T-helper 2 cell treated with Interferon-gamma antibody and Interleukin-4, amounts not matched to agents 5 μg/mL and 100 μg/mL, for 36 hours (primary cell): ENCODE measurements around the gene ZNF660.
"Not testable (repeated sequence)": the region's sequence is repeated elsewhere in the genome, so short reads cannot be mapped to it uniquely, and the experiment has no call there.

Source experiments
- DNase-seq: peaks from one replicate; pipeline ENCODE4 v3.0.0; 2021; ENCODE audit warnings: low spot score
- H3K27ac Mint-ChIP-seq: one replicate; pipeline ENCODE4 v1.8.0; 2021; ENCODE audit warnings: mild to moderate bottlenecking, mixed read lengths
- H3K27me3 Mint-ChIP-seq: one replicate; pipeline ENCODE4 v1.8.0; 2021; ENCODE audit warnings: low read depth, mixed read lengths
- H3K36me3 Mint-ChIP-seq: one replicate; pipeline ENCODE4 v1.8.0; 2021; ENCODE audit warnings: low read depth, mixed read lengths
- H3K4me1 Mint-ChIP-seq: one replicate; pipeline ENCODE4 v1.8.0; 2021; ENCODE audit warnings: low read depth, mixed read lengths
- H3K4me3 Mint-ChIP-seq: one replicate; pipeline ENCODE4 v1.8.0; 2022; ENCODE audit warnings: mild to moderate bottlenecking, moderate library complexity, mixed read lengths
- H3K9me3 Mint-ChIP-seq: one replicate; pipeline ENCODE4 v1.8.0; 2021; ENCODE audit warnings: mixed read lengths

Gene ZNF660

GRCh38 chr3:44584646-44585501 lies at the start of gene ZNF660:
Gene ZNF660 (plus strand): TSS chr3:44584964. CDS start chr3:44594194, 9,230 bp downstream.
- Mint-ChIP-seq H3K4me3 (peak within 1 kb of the TSS; percentile 14), H3K4me1 (no peaks in the 10 kb centered on the region), H3K9me3 (peaks cover 34% of the 10 kb centered on the region), H3K27me3 (peaks cover 14% of the 10 kb centered on the region), H3K27ac (no peak within 1 kb of the TSS), H3K36me3 (no peaks in the 10 kb centered on the region)
- DNase-seq, result no peak

GRCh38 chr3:44535364-44535763 lies 49.4 kb upstream of the ZNF660 start:
- H3K27me3 Mint-ChIP-seq, result peaks cover 11% of the 10 kb centered on the region
- no peaks in the 10 kb centered on the region for H3K36me3 Mint-ChIP-seq
- H3K27ac Mint-ChIP-seq, result no peak overlapping the region
- H3K4me3 Mint-ChIP-seq, result no peak overlapping the region
- H3K4me1 Mint-ChIP-seq, result no peaks in the 10 kb centered on the region
- DNase-seq, result no peak
- no peaks in the 10 kb centered on the region for H3K9me3 Mint-ChIP-seq

GRCh38 chr3:44544811-44545210 lies 40.0 kb upstream of the ZNF660 start:
- not testable (repeated sequence) for H3K27ac Mint-ChIP-seq, H3K9me3 Mint-ChIP-seq, H3K27me3 Mint-ChIP-seq, H3K4me1 Mint-ChIP-seq, DNase-seq, H3K4me3 Mint-ChIP-seq, H3K36me3 Mint-ChIP-seq

GRCh38 chr3:44554626-44555592 lies 29.9 kb upstream of the ZNF660 start, which contains the start of gene ZKSCAN7:
Gene ZKSCAN7 (plus strand): TSS chr3:44555193. CDS start chr3:44557048, 1,855 bp downstream.
- Mint-ChIP-seq H3K27ac (peak within 1 kb of the TSS; percentile 49), H3K4me1 (peaks cover 10% of the 10 kb centered on the region)
- peak; percentile 14 for DNase-seq

GRCh38 chr3:44555723-44556122 lies 29.0 kb upstream of the ZNF660 start:
- H3K4me1 Mint-ChIP-seq, result peaks cover 10% of the 10 kb centered on the region
- DNase-seq, result no peak
- H3K36me3 Mint-ChIP-seq, result peaks cover 8% of the 10 kb centered on the region
- H3K9me3 Mint-ChIP-seq, result peaks cover 22% of the 10 kb centered on the region
- peak overlapping the region; percentile 49 for H3K27ac Mint-ChIP-seq
- H3K27me3 Mint-ChIP-seq, result no peaks in the 10 kb centered on the region
- peak overlapping the region; percentile 62 for H3K4me3 Mint-ChIP-seq

More at GRCh38 chr3:44554626-44555592, 29.9 kb upstream of the ZNF660 start, which contains the start of gene ZKSCAN7:
- no peaks in the 10 kb centered on the region for H3K27me3 Mint-ChIP-seq
- peak within 1 kb of the TSS; percentile 62 for H3K4me3 Mint-ChIP-seq
- peaks cover 21% of the 10 kb centered on the region for H3K9me3 Mint-ChIP-seq
- peaks cover 8% of the 10 kb centered on the region for H3K36me3 Mint-ChIP-seq

GRCh38 chr3:44557074-44557473 lies 27.7 kb upstream of the ZNF660 start:
- no peak overlapping the region for H3K27ac Mint-ChIP-seq
- peaks cover 10% of the 10 kb centered on the region for H3K4me1 Mint-ChIP-seq
- peaks cover 36% of the 10 kb centered on the region for H3K9me3 Mint-ChIP-seq
- no peak for DNase-seq
- H3K4me3 Mint-ChIP-seq, result no peak overlapping the region
- peaks cover 11% of the 10 kb centered on the region for H3K36me3 Mint-ChIP-seq
- no peaks in the 10 kb centered on the region for H3K27me3 Mint-ChIP-seq

GRCh38 chr3:44561076-44561475 lies 23.7 kb upstream of the ZNF660 start:
- Mint-ChIP-seq H3K27ac (no peak overlapping the region), H3K36me3 (peaks cover 5% of the 10 kb centered on the region), H3K4me3 (no peak overlapping the region), H3K9me3 (peaks cover 40% of the 10 kb centered on the region), H3K4me1 (peaks cover under 1% of the 10 kb centered on the region), H3K27me3 (no peaks in the 10 kb centered on the region)
- DNase-seq, result no peak

GRCh38 chr3:44562147-44562546 lies 22.6 kb upstream of the ZNF660 start:
- H3K4me1 Mint-ChIP-seq, result no peaks in the 10 kb centered on the region
- H3K36me3 Mint-ChIP-seq, result peaks cover 5% of the 10 kb centered on the region
- H3K9me3 Mint-ChIP-seq, result peaks cover 43% of the 10 kb centered on the region
- no peak overlapping the region for H3K4me3 Mint-ChIP-seq
- DNase-seq, result no peak
- H3K27me3 Mint-ChIP-seq, result no peaks in the 10 kb centered on the region
- no peak overlapping the region for H3K27ac Mint-ChIP-seq

GRCh38 chr3:44568561-44568960 lies 16.2 kb upstream of the ZNF660 start:
- H3K4me1 Mint-ChIP-seq, result no peaks in the 10 kb centered on the region
- H3K9me3 Mint-ChIP-seq, result peaks cover 54% of the 10 kb centered on the region
- peaks cover 8% of the 10 kb centered on the region for H3K36me3 Mint-ChIP-seq
- H3K4me3 Mint-ChIP-seq, result no peak overlapping the region
- no peak overlapping the region for H3K27ac Mint-ChIP-seq
- DNase-seq, result no peak
- H3K27me3 Mint-ChIP-seq, result no peaks in the 10 kb centered on the region

- Mint-ChIP-seq H3K27me3 (no peaks in the 10 kb centered on the region), H3K27ac (no peak overlapping the region), H3K4me1 (no peaks in the 10 kb centered on the region), H3K4me3 (no peak overlapping the region), H3K9me3 (peaks cover 49% of the 10 kb centered on the region), H3K36me3 (peaks cover 6% of the 10 kb centered on the region)
- no peak for DNase-seq
These were observed 13.7 kb upstream of the ZNF660 start for GRCh38 chr3:44571024-44571423.

- peaks cover 1% of the 10 kb centered on the region for H3K36me3 Mint-ChIP-seq
- no peaks in the 10 kb centered on the region for H3K4me1 Mint-ChIP-seq
- no peak overlapping the region for H3K4me3 Mint-ChIP-seq
- H3K27me3 Mint-ChIP-seq, result no peaks in the 10 kb centered on the region
- no peak for DNase-seq
- H3K9me3 Mint-ChIP-seq, result peaks cover 34% of the 10 kb centered on the region
- H3K27ac Mint-ChIP-seq, result no peak overlapping the region
These were observed 8.2 kb upstream of the ZNF660 start for GRCh38 chr3:44576613-44577012.

GRCh38 chr3:44577354-44577952 lies 7.3 kb upstream of the ZNF660 start:
- not testable (repeated sequence) for H3K27ac Mint-ChIP-seq, H3K4me3 Mint-ChIP-seq, H3K27me3 Mint-ChIP-seq, DNase-seq, H3K36me3 Mint-ChIP-seq, H3K4me1 Mint-ChIP-seq
- H3K9me3 Mint-ChIP-seq, result peaks cover 29% of the 10 kb centered on the region

GRCh38 chr3:44578316-44578715 lies 6.4 kb upstream of the ZNF660 start:
- not testable (repeated sequence) for H3K4me3 Mint-ChIP-seq, H3K4me1 Mint-ChIP-seq
- peaks cover 26% of the 10 kb centered on the region for H3K9me3 Mint-ChIP-seq

More at GRCh38 chr3:44578316-44578715, 6.4 kb upstream of the ZNF660 start:
- H3K36me3 Mint-ChIP-seq, DNase-seq, H3K27me3 Mint-ChIP-seq, H3K27ac Mint-ChIP-seq: not testable (repeated sequence)
